ENCODE measurements around the gene RGR. TPM values are rescaled to one million over a fixed set of nuclear protein-coding genes. Genes with fewer than 3 reads are reported as not detected.

The RGR gene
- polyA plus RNA-seq, 1 donor (not counting 4 experiments of a cell fraction or from before 2014, with no cell fraction given) = not detected

DNA sequence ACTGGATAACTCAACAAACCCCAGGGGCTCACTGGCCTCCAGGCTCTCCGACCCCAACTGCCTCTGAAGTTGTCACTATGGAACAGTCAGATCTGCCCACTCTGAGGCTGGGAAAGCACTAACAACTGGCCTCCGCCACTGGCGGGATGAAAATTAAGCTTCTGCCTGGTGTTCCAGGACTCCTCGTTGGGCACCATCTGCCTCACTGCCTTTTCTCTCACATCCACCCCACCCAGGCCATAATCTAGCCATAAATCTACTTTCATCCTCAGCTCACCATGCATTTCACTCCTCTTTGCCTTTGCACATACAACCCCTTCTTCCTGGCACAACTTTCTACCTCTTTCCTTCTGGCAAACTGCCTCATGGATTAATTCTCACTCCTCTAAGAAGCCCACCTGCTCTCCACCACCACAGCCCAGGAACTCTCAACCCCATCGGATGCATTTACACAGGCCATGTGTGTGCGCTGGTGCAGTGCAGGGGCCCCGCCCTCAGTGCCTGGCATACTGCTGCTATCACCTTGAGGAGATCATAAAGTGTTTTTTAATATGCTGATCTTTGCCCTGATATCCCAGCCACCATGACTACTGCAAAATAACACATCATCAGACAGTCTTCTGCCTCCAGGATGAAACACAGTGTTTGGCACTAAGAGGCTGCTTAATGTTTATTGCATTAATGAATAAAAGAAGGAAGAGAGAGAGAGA lies 46.5 kb upstream of the RGR start:
- Histone ChIP-seq H3K9ac (ENCODE audit: control insufficient read depth, extremely low read depth, insufficient read depth, low read length) (no peak overlapping the region), H3K9me3 (ENCODE audit: control insufficient read depth, low read depth, low read length) (no peaks in the 10 kb centered on the region), H3K27ac (ENCODE audit: control insufficient read depth, insufficient read depth, low read length) (no peak overlapping the region), H3K27me3 (ENCODE audit: control insufficient read depth, extremely low read depth, insufficient read depth, low read length) (peaks cover 54% of the 10 kb centered on the region), H3K9me1 (ENCODE audit: control insufficient read depth, extremely low read depth, insufficient read depth, low read length) (no peaks in the 10 kb centered on the region), H3K4me3 (ENCODE audit: control insufficient read depth in 2 of 3, extremely low read depth in 1 of 3, insufficient read depth in 2 of 3, low read depth in 1 of 3, low read length in 3 of 3) (no peak overlapping the region), H3K4me1 (ENCODE audit: control insufficient read depth, extremely low read depth, insufficient read depth, low read length) (peaks cover 6% of the 10 kb centered on the region), H2AFZ (ENCODE audit: control insufficient read depth, low read length) (no peak overlapping the region), H4K20me1 (ENCODE audit: control insufficient read depth, extremely low read depth, insufficient read depth, low read length) (no peaks in the 10 kb centered on the region), H3K4me2 (ENCODE audit: control insufficient read depth, extremely low read depth, insufficient read depth, low read depth, low read length) (no peak overlapping the region), H3K79me2 (ENCODE audit: control insufficient read depth, insufficient read depth, low read length) (no peaks in the 10 kb centered on the region), H3K36me3 (ENCODE audit: control insufficient read depth in 2 of 2, extremely low read depth in 1 of 2, insufficient read depth in 2 of 2, low read length in 2 of 2) (no peaks in the 10 kb centered on the region)
- dilution Hi-C loops (cut with MboI; ENCODE audit: extremely low pct_ligation_motif_present, low sequenced_read_pairs) = no loop called here
- TF ChIP-seq EZH2 (IDR thresholded peaks at IDR 0.05; ENCODE audit: low read length) = no peak
- TF ChIP-seq, protein P1, sequence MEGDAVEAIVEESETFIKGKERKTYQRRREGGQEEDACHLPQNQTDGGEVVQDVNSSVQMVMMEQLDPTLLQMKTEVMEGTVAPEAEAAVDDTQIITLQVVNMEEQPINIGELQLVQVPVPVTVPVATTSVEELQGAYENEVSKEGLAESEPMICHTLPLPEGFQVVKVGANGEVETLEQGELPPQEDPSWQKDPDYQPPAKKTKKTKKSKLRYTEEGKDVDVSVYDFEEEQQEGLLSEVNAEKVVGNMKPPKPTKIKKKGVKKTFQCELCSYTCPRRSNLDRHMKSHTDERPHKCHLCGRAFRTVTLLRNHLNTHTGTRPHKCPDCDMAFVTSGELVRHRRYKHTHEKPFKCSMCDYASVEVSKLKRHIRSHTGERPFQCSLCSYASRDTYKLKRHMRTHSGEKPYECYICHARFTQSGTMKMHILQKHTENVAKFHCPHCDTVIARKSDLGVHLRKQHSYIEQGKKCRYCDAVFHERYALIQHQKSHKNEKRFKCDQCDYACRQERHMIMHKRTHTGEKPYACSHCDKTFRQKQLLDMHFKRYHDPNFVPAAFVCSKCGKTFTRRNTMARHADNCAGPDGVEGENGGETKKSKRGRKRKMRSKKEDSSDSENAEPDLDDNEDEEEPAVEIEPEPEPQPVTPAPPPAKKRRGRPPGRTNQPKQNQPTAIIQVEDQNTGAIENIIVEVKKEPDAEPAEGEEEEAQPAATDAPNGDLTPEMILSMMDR (optimal IDR thresholded peaks at IDR 0.05 in 1 of 3, IDR thresholded peaks at IDR 0.05 in 1 of 3, conservative IDR thresholded peaks at IDR 0.05 in 1 of 3; ENCODE audit: extremely low read depth in 1 of 3, insufficient read depth in 2 of 3, low read length in 3 of 3) = no peak
- FAIRE-seq (no peak), DNase-seq (ENCODE audit: low read depth, low spot score) (no peak)

DNA sequence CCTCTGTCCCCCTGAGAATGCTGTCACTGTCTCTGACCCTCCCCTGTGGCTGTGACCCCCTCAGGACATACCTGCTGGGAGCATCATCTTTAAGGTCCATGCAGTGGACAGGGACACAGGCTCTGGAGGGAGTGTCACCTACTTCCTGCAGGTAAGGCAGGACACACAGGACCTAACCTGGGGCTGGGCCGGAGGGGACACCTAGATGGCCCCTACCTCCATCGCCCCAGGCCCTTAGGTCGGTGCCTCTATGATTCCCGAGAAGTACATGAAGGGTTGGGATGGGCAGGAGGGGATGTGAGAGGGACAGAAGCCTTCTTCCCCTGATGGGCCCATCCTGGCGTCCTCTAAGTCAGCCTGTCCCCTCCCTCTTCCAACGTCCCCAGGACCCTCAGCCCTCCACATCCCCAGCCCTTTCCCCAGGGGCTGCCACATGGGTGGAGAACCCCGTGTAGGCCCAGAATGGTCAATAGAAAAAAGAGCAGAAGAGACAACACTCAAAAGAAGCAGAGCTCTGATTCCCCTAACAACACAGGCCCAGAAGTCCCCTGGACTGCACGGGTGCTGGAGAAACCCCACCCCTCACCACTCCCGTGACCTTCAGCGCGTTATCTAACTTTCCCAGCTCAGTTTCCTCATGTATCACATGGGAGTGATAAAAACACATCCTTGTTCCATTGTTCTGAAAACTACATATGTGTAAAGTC lies 44.2 kb upstream of the RGR start:
- Histone ChIP-seq H3K4me2 (ENCODE audit: control insufficient read depth, extremely low read depth, insufficient read depth, low read depth, low read length) (no peak overlapping the region), H4K20me1 (ENCODE audit: control insufficient read depth, extremely low read depth, insufficient read depth, low read length) (no peaks in the 10 kb centered on the region), H3K79me2 (ENCODE audit: control insufficient read depth, insufficient read depth, low read length) (no peaks in the 10 kb centered on the region), H3K4me3 (ENCODE audit: control insufficient read depth in 2 of 3, extremely low read depth in 1 of 3, insufficient read depth in 2 of 3, low read depth in 1 of 3, low read length in 3 of 3) (no peak overlapping the region), H3K36me3 (ENCODE audit: control insufficient read depth in 2 of 2, extremely low read depth in 1 of 2, insufficient read depth in 2 of 2, low read length in 2 of 2) (no peaks in the 10 kb centered on the region), H3K4me1 (ENCODE audit: control insufficient read depth, extremely low read depth, insufficient read depth, low read length) (no peaks in the 10 kb centered on the region), H3K9ac (ENCODE audit: control insufficient read depth, extremely low read depth, insufficient read depth, low read length) (no peak overlapping the region), H3K9me1 (ENCODE audit: control insufficient read depth, extremely low read depth, insufficient read depth, low read length) (no peaks in the 10 kb centered on the region), H3K27me3 (ENCODE audit: control insufficient read depth, extremely low read depth, insufficient read depth, low read length) (peaks cover 32% of the 10 kb centered on the region), H2AFZ (ENCODE audit: control insufficient read depth, low read length) (no peak overlapping the region), H3K9me3 (ENCODE audit: control insufficient read depth, low read depth, low read length) (no peaks in the 10 kb centered on the region), H3K27ac (ENCODE audit: control insufficient read depth, insufficient read depth, low read length) (no peak overlapping the region)
- dilution Hi-C loops (cut with MboI; ENCODE audit: extremely low pct_ligation_motif_present, low sequenced_read_pairs) = loop anchor here (10.0 kb wide), 1 partner anchor 56 kb away; no protein-coding TSS in a partner anchor
- TF ChIP-seq EZH2 (IDR thresholded peaks at IDR 0.05; ENCODE audit: low read length) = no peak
- TF ChIP-seq, protein P1 (optimal IDR thresholded peaks at IDR 0.05 in 1 of 3, IDR thresholded peaks at IDR 0.05 in 1 of 3, conservative IDR thresholded peaks at IDR 0.05 in 1 of 3; ENCODE audit: extremely low read depth in 1 of 3, insufficient read depth in 2 of 3, low read length in 3 of 3) = no peak
- FAIRE-seq (no peak), DNase-seq (ENCODE audit: low read depth, low spot score) (no peak)

Data from keratinocyte (primary cell).